HG03558 (cell line): ENCODE measurements around the gene FHOD3.
A peak's percentile ranks its signal among the peaks of the same experiment; 100 is the strongest.

ENCODE experiments used
- ATAC-seq: cut with Tn5 transposase; IDR thresholded peaks from one replicate; pipeline ENCODE4 v1.9.1; 2021; ENCODE audit warnings: moderate number of reproducible peaks; ENCODE audit not compliant: unreplicated experiment; ENCODE audit errors: extremely low read depth

Gene FHOD3

DNA sequence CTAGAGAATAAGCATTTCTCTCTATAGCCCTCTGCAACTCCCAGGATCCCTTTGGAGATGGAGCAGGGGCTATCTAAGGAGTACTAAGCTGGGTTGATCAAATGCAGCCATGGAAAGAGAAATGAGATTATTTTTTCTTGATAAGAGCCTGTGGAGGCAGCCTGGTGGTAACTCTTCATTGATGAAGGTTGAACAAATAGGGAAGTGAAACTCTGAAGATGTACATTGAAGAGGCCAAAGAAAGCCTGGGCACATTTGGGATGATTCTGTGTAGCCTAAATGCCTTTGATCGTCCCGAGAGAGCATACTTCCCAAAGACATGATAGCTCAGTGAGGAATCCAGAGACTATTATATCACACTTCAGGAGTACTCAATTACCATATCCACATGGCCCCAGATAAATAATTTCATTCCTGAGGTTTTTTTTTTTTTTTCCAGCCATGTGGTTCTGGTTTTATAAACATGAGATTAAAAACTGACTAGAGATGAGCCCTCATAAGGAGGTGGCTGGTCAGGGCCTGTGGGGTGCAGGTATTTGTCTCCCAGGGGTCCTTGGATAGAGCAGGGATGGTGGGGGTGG lies 338.8 kb downstream of the FHOD3 start:
- ATAC-seq = peak; percentile 20

- ATAC-seq = peak; percentile 91
Observed at GRCh38 chr18:36638224-36638623, 340.7 kb downstream of the FHOD3 start.

DNA sequence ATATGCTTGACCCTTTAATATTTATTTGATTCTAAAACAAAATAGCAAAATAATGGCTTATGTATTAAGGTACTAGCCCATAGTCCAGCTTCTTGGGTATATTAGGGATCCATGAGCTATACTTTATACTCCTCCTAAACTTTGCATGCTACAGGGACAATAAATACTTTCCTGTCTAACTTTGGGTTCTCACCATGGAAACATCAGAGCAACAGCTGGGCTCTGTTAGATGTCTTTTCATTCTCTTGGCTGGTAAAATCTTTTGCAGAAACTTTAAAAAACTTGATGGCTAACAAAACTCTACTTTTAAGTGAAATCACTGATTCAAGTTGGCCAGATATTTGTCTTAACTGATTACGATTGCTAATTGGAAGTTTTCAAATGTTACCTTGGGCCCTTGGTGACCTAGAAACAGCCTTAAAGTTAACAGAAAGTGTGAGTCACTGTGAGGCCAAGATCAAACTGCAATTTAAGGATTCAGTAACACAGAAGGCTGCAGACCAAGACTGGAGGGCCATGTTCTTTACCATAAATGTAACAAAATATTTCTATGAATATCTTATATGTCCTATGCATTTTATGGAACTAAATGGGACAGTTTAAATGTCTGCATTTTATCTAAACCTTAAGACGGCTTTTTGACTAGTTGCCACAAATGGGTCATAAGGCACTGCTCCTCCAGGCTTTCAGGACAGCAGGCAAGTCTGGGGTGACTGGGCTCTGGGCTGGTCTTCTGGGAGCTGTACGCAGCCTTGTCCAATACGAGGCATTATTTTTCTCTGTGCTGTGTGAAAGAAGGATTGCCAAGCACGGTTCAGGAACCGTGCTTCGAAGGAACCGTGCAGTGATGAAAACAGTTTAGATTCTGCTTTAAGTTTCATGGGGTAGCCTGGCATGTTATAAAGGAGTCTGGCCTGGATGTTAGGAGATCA lies 342.8 kb downstream of the FHOD3 start:
- no peak for ATAC-seq

DNA sequence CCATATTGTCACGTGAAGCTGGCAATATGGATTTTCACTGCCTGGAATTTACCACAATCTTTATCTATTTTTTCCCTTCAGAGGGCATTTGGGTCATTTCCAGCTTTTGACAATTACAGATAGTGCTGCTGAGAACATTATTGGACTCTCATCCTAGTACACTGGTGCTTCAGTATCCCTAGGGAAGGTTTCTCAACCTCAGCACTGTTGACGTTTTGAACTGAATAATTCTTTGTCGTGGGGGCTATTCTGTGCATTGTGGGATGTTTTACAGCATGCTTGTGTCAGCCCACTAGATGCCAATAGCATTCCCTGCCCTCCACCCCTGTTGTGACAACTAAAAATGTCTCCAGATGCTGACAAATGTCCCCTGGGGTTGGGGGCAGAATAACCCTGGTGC lies 345.5 kb downstream of the FHOD3 start:
- no peak for ATAC-seq

DNA sequence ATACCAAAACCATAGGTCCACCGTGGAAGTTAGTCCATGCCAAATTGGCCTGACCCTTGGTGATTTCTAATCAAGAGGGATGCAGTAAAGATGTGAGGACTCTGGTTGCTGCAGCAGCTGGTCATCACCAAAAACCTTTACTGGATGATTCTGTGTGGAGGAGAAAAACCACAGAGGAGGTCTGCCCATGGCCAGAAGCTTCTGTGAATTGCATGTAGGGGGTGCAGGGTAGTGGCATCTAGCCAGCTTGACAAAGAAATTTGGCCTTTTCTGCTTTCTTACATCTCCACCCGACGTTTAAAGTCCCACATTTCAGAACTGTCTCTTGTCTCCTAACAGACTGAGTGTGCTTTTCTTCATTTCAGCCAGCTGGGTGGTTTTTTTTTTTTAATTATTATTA lies 351.3 kb downstream of the FHOD3 start:
- no peak for ATAC-seq

DNA sequence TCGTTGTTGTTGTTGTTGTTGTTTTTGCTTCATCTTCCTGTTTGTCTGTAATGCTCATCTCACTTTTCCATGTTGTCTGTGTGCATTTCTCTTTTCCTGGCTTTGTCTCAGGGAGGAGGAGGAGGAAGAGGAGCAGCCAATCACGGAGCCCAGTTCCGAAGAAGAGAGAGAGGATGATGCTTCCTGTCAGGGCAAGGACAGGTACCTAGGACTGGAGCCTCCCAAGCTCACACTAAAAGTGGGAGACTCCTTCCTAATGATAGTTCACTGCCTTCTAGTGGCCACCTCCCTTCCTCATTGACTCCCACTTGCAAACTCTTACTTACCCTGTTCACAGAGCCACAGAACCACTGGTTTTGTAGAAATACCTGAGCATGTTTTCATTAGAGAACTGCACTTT lies 351.7 kb downstream of the FHOD3 start:
- ATAC-seq = no peak

- ATAC-seq = no peak
Observed at GRCh38 chr18:36650266-36650665, 352.8 kb downstream of the FHOD3 start.

DNA sequence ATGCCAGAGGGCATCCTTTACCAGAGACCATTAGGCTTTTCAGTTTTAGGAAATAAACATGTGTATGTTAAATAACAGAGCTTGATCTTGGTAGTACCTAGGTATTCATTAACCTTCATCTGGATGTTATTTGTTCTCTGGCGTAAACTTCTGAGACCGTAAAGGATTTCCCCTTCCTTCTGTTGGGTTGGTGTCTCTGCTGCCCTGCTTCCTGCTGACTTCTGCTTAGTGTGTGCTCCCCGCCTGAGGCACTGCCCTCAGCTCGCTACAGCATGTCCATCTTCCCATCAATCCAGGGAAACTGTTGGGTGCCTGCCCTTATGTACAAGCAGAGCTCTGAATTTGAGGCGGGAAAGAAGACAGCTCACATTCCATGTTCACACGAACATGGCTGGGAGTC lies 353.4 kb downstream of the FHOD3 start:
- no peak for ATAC-seq

DNA sequence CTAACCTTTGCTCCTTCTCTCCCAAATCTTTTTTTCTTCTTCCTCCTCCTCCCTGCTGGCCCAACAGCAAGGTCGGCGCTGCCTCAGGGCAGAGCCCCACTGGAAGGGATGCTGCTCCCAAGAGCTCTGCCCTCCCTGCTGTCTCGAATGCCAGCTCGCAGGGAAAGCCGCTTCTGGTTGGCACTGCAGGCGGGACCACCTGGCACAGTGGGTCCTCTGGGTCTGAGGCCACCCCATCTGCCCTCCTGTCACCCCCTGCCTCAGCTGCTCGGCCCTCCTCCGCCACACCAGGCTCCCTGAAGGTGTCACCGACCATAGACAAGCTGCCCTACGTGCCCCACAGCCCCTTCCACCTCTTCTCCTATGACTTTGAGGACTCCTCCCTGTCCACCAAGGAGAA lies 355.0 kb downstream of the FHOD3 start:
- ATAC-seq = no peak

GRCh38 chr18:36653141-36653869 lies 355.8 kb downstream of the FHOD3 start:
- no peak for ATAC-seq

DNA sequence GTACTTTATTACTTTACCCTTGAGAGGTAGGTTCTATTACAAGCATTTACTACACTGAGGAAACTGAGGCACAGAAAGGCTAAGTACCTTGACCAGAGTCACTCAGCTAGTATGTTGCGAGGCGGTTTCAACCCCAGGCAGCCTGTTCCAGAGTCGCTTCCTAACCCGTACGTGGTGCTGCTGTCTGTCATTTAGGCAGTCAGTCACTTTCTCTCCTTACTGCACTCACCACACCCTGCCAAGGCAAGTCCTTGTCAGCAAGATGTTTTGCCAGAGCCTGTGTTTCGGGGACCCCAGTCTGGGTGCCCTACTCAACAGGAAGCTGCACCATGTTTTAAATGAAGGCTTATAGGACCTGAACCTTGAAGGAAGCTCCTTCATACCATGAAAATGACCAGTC lies 356.4 kb downstream of the FHOD3 start:
- no peak for ATAC-seq

- no peak for ATAC-seq
Observed at GRCh38 chr18:36655074-36655473, 357.6 kb downstream of the FHOD3 start.

- no peak for ATAC-seq
Observed at GRCh38 chr18:36655930-36656329, 358.4 kb downstream of the FHOD3 start.

GRCh38 chr18:36658611-36659010 lies 361.1 kb downstream of the FHOD3 start:
- ATAC-seq = no peak

DNA sequence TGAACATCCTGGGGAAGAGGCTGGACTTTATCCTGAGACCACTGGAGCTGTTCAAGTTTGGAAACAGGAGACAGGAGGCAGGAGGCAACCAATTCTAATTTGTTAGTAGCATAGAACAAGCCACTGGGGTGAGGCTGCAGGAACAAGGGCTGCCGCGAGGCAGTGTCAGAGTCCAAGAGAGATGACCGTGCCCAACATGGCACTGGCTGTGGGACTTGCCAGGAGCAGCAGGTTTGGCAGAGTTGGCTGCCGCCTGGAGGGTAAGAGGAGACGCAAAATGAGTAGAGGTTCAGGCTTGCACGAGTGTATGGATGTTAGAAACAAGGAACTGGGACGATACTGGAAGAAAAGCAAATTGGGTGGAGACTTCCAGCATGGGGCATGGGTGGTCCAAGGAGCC lies 362.8 kb downstream of the FHOD3 start:
- no peak for ATAC-seq

DNA sequence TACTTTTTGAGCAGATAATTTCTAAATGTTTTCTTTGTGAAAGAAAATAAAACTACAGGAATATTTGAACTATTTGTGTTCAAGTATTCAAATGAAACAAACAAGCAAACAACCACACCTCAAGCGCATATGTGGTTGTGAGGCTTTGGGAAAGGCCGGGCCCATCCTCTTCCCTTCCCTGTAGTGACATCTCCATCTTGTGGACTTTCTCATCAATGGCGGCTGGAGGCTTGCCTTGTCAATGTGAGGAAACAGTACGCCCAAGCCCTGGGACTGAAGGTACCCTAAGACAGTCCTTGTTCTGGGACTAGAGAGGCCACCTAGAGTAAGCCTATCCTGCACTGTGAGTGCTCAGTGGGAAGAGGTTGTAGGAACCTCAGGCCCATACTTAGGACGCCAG lies 364.5 kb downstream of the FHOD3 start:
- no peak for ATAC-seq

DNA sequence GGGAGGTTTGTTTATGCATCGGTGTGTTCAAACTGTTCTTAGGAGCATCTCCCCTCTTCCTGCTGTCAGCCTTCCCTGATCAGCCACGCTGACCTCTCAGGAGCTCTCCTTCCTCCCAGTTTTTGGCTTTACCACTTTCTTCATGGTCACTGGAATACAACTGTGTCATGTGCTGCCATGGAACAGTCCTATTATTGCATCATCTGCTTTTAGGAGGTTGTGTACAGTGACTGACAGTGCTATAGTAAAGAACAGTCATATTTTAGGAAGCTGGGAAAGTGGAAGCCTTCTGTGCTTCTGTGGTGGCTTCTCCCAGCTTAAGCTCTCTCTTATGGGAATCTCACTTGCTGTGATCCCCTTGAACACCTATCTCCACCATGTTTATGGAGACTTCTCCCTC lies 365.8 kb downstream of the FHOD3 start:
- no peak for ATAC-seq

- ATAC-seq = no peak
Observed at GRCh38 chr18:36665952-36666351, 368.4 kb downstream of the FHOD3 start.

GRCh38 chr18:36667811-36668210 lies 370.3 kb downstream of the FHOD3 start:
- ATAC-seq = no peak

- no peak for ATAC-seq
Observed at GRCh38 chr18:36668349-36668748, 370.8 kb downstream of the FHOD3 start.
